Neural progenitor cell (in vitro differentiated cells): ENCODE data around the gene NHERF1. TPM values are rescaled to one million over a fixed set of nuclear protein-coding genes. Genes with fewer than 3 reads are reported as not detected.

Experiments used
- DNase-seq: peaks from one replicate; pipeline ENCODE4 v3.0.0-alpha.2; 2016; ENCODE audit warnings: low spot score
- H2AFZ ChIP-seq: fragments of 200-600 bp; sonication (generic); replicated peaks from 2 replicates; pipeline ENCODE4 v1.6.1; 2016; ENCODE audit warnings: antibody characterized with exemption
- H3F3A ChIP-seq: fragments of 200-600 bp; sonication (generic); 2 replicates; pipeline ENCODE4 v1.6.1; 2016; ENCODE audit warnings: antibody characterized with exemption, low read depth
- H3K27ac ChIP-seq: fragments of 200-600 bp; sonication (generic); 2 replicates; pipeline ENCODE4 v1.5.1; 2016; ENCODE audit warnings: mild to moderate bottlenecking
- H3K27me3 ChIP-seq: fragments of 200-600 bp; sonication (generic); 2 replicates; pipeline ENCODE4 v1.6.1; 2016; ENCODE audit warnings: mild to moderate bottlenecking, moderate library complexity
- H3K36me3 ChIP-seq: fragments of 200-600 bp; sonication (generic); 2 replicates; pipeline ENCODE4 v1.5.1; 2016
- H3K4me1 ChIP-seq: fragments of 200-600 bp; sonication (generic); 2 replicates; pipeline ENCODE4 v1.6.1; 2016; ENCODE audit warnings: mixed run types
- H3K4me2 ChIP-seq: fragments of 200-600 bp; sonication (generic); 2 replicates; pipeline ENCODE4 v1.6.1; 2016
- H3K4me3 ChIP-seq: fragments of 200-600 bp; sonication (generic); 2 replicates; pipeline ENCODE4 v1.5.1; 2016
- H3K79me2 ChIP-seq: fragments of 200-600 bp; sonication (generic); 2 replicates; pipeline ENCODE4 v1.6.1; 2016; ENCODE audit warnings: low read depth
- H3K9ac ChIP-seq: fragments of 200-600 bp; sonication (generic); 2 replicates; pipeline ENCODE4 v1.6.1; 2016
- H3K9me3 ChIP-seq: fragments of 200-600 bp; sonication (generic); 2 replicates; pipeline ENCODE4 v1.5.1; 2016; ENCODE audit warnings: low read depth
- H4K20me1 ChIP-seq: fragments of 200-600 bp; sonication (generic); 2 replicates; pipeline ENCODE4 v1.6.1; 2016; ENCODE audit warnings: low read depth
- H3K27ac Mint-ChIP-seq: 3 replicates; pipeline ENCODE4 v1.8.0; 2021; ENCODE audit warnings: mixed read lengths
- H3K27me3 Mint-ChIP-seq: 2 replicates; pipeline ENCODE4 v1.8.0; 2022; ENCODE audit warnings: low read depth, mild to moderate bottlenecking, inconsistent platforms, moderate library complexity, mixed read lengths; ENCODE audit not compliant: insufficient read depth
- H3K36me3 Mint-ChIP-seq: 3 replicates; pipeline ENCODE4 v1.8.0; 2021; ENCODE audit warnings: mixed read lengths
- H3K4me1 Mint-ChIP-seq: 3 replicates; pipeline ENCODE4 v1.8.0; 2021; ENCODE audit warnings: mixed read lengths
- H3K4me3 Mint-ChIP-seq: 3 replicates; pipeline ENCODE4 v1.8.0; 2021; ENCODE audit warnings: mild to moderate bottlenecking, moderate library complexity, mixed read lengths
- H3K9me3 Mint-ChIP-seq: 3 replicates; pipeline ENCODE4 v1.8.0; 2020; ENCODE audit warnings: mixed read lengths
- CTCF ChIP-seq: fragments of 200-600 bp; sonication (generic); IDR thresholded peaks from 2 replicates; pipeline ENCODE4 v1.5.1; 2017; ENCODE audit warnings: antibody characterized with exemption, mild to moderate bottlenecking
- EZH2 ChIP-seq: fragments of 200-600 bp; sonication (generic); IDR thresholded peaks from 2 replicates; pipeline ENCODE4 v1.6.1; 2017; ENCODE audit warnings: antibody characterized with exemption, mild to moderate bottlenecking, moderate library complexity
- EZH2phosphoT487 ChIP-seq: fragments of 200-600 bp; sonication (generic); IDR thresholded peaks from 2 replicates; pipeline ENCODE4 v1.6.1; 2017; ENCODE audit warnings: antibody characterized with exemption
- total RNA-seq: library from RNA; depleted of rRNA; stranded (reverse); fragments of >200 nt; gene quantifications from 2 replicates; pipeline ENCODE4 v1.2.3, GENCODE V29; 2015; ENCODE audit warnings: low replicate concordance

Gene NHERF1
- total RNA-seq, 1 donor from 2014 or later: 27.1 TPM

GRCh38 chr17:74752415-74752814 lies 4.0 kb downstream of the NHERF1 start:
- Histone ChIP-seq H3K9me3 (no peaks in the 10 kb centered on the region), H3K79me2 (peaks cover 89% of the 10 kb centered on the region), H2AFZ (no peak overlapping the region), H3K4me2 (no peak overlapping the region), H3F3A (peaks cover 20% of the 10 kb centered on the region), H3K4me1 (peaks cover 33% of the 10 kb centered on the region), H4K20me1 (peaks cover 69% of the 10 kb centered on the region), H3K9ac (no peak overlapping the region), H3K4me3 (no peak overlapping the region), H3K27ac (no peak overlapping the region), H3K36me3 (no peaks in the 10 kb centered on the region), H3K27me3 (no peaks in the 10 kb centered on the region)
- Mint-ChIP-seq H3K36me3 (peaks cover 15% of the 10 kb centered on the region), H3K27ac (no peak overlapping the region), H3K27me3 (peaks cover 6% of the 10 kb centered on the region), H3K4me3 (no peak overlapping the region), H3K9me3 (no peaks in the 10 kb centered on the region), H3K4me1 (peaks cover 27% of the 10 kb centered on the region)
- TF ChIP-seq EZH2 (no peak), CTCF (no peak), EZH2phosphoT487 (no peak)
- no peak for DNase-seq

- Histone ChIP-seq H4K20me1 (peaks cover 74% of the 10 kb centered on the region), H3K4me1 (peaks cover 33% of the 10 kb centered on the region), H3K27me3 (no peaks in the 10 kb centered on the region), H3K9me3 (no peaks in the 10 kb centered on the region), H3K4me3 (no peak overlapping the region), H3K79me2 (peaks cover 94% of the 10 kb centered on the region), H3K36me3 (no peaks in the 10 kb centered on the region), H3K4me2 (no peak overlapping the region), H2AFZ (no peak overlapping the region), H3K9ac (no peak overlapping the region), H3F3A (peaks cover 15% of the 10 kb centered on the region), H3K27ac (no peak overlapping the region)
- Mint-ChIP-seq H3K27ac (no peak overlapping the region), H3K27me3 (peaks cover 8% of the 10 kb centered on the region), H3K9me3 (no peaks in the 10 kb centered on the region), H3K36me3 (peaks cover 15% of the 10 kb centered on the region), H3K4me1 (peaks cover 22% of the 10 kb centered on the region), H3K4me3 (no peak overlapping the region)
- no peak for TF ChIP-seq CTCF
- no peak for TF ChIP-seq EZH2phosphoT487
- TF ChIP-seq EZH2: no peak
- DNase-seq: no peak
Observed at GRCh38 chr17:74752822-74753401, 4.5 kb downstream of the NHERF1 start.

- no peak for TF ChIP-seq EZH2
- TF ChIP-seq EZH2phosphoT487: no peak
- TF ChIP-seq CTCF: no peak
- H4K20me1 ChIP-seq: peaks cover 80% of the 10 kb centered on the region
- peaks cover 100% of the 10 kb centered on the region for H3K79me2 ChIP-seq
- no peak overlapping the region for H3K9ac ChIP-seq
- Mint-ChIP-seq H3K27ac (no peak overlapping the region), H3K4me1 (peaks cover 27% of the 10 kb centered on the region), H3K27me3 (peaks cover 8% of the 10 kb centered on the region), H3K36me3 (peaks cover 13% of the 10 kb centered on the region), H3K9me3 (no peaks in the 10 kb centered on the region), H3K4me3 (no peak overlapping the region)
- no peak overlapping the region for H2AFZ ChIP-seq
- H3K27ac ChIP-seq: no peak overlapping the region
- no peaks in the 10 kb centered on the region for H3K9me3 ChIP-seq
- no peak for DNase-seq
- H3K4me1 ChIP-seq: peaks cover 50% of the 10 kb centered on the region
- no peak overlapping the region for H3K4me2 ChIP-seq
- no peaks in the 10 kb centered on the region for H3K36me3 ChIP-seq
- no peaks in the 10 kb centered on the region for H3K27me3 ChIP-seq
- H3F3A ChIP-seq: peaks cover 22% of the 10 kb centered on the region
- no peak overlapping the region for H3K4me3 ChIP-seq
Observed at GRCh38 chr17:74754832-74755231, 6.4 kb downstream of the NHERF1 start.
